Measurements from ENCODE around the gene CAMK2B.

CAMK2B gene

GRCh38 chr7:44188480-44189225 lies 136.7 kb downstream of the CAMK2B start:
- Histone ChIP-seq H3K36me3 (ENCODE audit: control insufficient read depth, insufficient read depth, low read length) (no peaks in the 10 kb centered on the region), H3K27me3 (replicated peaks; ENCODE audit: control insufficient read depth, insufficient read depth, low read length, poor library complexity, severe bottlenecking) (no peaks in the 10 kb centered on the region), H3K9me3 (ENCODE audit: control insufficient read depth, low read length) (no peaks in the 10 kb centered on the region), H3K27ac (ENCODE audit: insufficient read depth, low read length, poor library complexity, severe bottlenecking) (no peak overlapping the region), H3K4me1 (ENCODE audit: control insufficient read depth, insufficient read depth, low read length, poor library complexity, severe bottlenecking) (no peaks in the 10 kb centered on the region), H3K4me3 (ENCODE audit: insufficient read depth, low read depth, low read length, poor library complexity, severe bottlenecking) (no peak overlapping the region)
- no peak for DNase-seq

DNA sequence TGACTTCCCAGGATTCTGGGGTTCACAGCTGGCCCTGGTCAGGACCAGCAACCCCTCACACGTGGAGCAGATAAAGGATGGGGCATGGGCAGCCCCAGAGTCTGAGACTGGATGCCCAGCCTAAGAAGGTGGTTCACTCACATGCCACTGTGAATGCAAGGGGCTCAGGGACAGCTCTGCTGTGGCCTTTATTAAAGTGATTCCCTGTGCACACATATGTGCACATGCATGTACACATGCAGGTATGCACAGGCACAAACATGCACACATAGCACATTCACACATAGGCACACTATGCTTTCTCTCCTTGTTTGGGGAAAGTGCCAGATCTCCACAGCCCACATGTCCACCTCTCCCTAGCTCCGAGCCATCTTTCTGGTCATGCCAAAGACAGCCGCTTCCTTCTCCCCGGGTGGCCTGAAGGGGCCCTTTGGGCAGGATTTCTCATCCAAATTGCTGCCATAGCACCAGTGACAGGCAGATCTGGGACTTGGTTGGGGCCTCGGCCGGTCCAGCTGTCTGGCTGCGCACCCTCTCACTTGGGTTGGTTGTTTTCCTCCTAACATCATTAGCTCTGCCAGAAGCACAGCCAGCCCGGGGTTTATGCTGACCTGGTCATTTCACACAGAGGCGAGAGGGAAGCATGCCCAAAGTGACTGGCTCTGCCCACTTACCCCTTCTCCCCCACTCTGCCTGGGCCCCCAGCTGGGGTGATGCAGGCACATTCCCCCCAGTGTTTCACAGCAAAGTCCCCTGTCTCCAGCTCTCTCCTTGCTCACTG lies 137.6 kb downstream of the CAMK2B start:
- no peak overlapping the region for H3K4me3 ChIP-seq (ENCODE audit: insufficient read depth, low read depth, low read length, poor library complexity, severe bottlenecking)
- no peaks in the 10 kb centered on the region for H3K27me3 ChIP-seq (replicated peaks; ENCODE audit: control insufficient read depth, insufficient read depth, low read length, poor library complexity, severe bottlenecking)
- H3K27ac ChIP-seq (ENCODE audit: insufficient read depth, low read length, poor library complexity, severe bottlenecking): no peak overlapping the region
- DNase-seq: no peak
- H3K9me3 ChIP-seq (ENCODE audit: control insufficient read depth, low read length): no peaks in the 10 kb centered on the region
- H3K4me1 ChIP-seq (ENCODE audit: control insufficient read depth, insufficient read depth, low read length, poor library complexity, severe bottlenecking): no peaks in the 10 kb centered on the region
- no peaks in the 10 kb centered on the region for H3K36me3 ChIP-seq (ENCODE audit: control insufficient read depth, insufficient read depth, low read length)

DNA sequence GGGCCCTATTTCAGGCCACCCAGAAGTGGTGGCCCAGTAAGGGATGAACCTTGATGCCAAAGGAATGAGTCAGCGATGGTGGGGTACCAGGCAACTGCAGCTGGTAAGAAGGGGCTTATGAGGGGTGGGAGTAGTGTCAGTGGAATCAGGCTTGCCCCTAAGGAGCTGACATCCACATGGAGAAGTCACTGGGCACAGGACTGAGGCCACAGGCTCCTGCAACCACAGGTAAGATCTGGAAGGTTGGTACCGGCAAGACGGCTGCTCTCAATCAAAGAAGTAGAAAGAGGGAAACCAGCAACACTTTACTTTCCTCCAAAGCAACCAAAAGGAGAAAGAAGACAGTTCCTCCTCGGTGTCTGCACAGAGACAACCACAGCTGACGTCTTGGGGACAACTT lies 138.7 kb downstream of the CAMK2B start:
- no peak overlapping the region for H3K4me3 ChIP-seq (ENCODE audit: insufficient read depth, low read depth, low read length, poor library complexity, severe bottlenecking)
- DNase-seq: no peak
- H3K27me3 ChIP-seq (replicated peaks; ENCODE audit: control insufficient read depth, insufficient read depth, low read length, poor library complexity, severe bottlenecking): no peaks in the 10 kb centered on the region
- H3K9me3 ChIP-seq (ENCODE audit: control insufficient read depth, low read length): no peaks in the 10 kb centered on the region
- H3K4me1 ChIP-seq (ENCODE audit: control insufficient read depth, insufficient read depth, low read length, poor library complexity, severe bottlenecking): no peaks in the 10 kb centered on the region
- no peaks in the 10 kb centered on the region for H3K36me3 ChIP-seq (ENCODE audit: control insufficient read depth, insufficient read depth, low read length)
- no peak overlapping the region for H3K27ac ChIP-seq (ENCODE audit: insufficient read depth, low read length, poor library complexity, severe bottlenecking)

GRCh38 chr7:44185729-44186128 lies 139.7 kb downstream of the CAMK2B start:
- no peaks in the 10 kb centered on the region for H3K4me1 ChIP-seq (ENCODE audit: control insufficient read depth, insufficient read depth, low read length, poor library complexity, severe bottlenecking)
- H3K9me3 ChIP-seq (ENCODE audit: control insufficient read depth, low read length): no peaks in the 10 kb centered on the region
- H3K4me3 ChIP-seq (ENCODE audit: insufficient read depth, low read depth, low read length, poor library complexity, severe bottlenecking): no peak overlapping the region
- H3K27ac ChIP-seq (ENCODE audit: insufficient read depth, low read length, poor library complexity, severe bottlenecking): no peak overlapping the region
- no peak for DNase-seq
- H3K27me3 ChIP-seq (replicated peaks; ENCODE audit: control insufficient read depth, insufficient read depth, low read length, poor library complexity, severe bottlenecking): no peaks in the 10 kb centered on the region
- no peaks in the 10 kb centered on the region for H3K36me3 ChIP-seq (ENCODE audit: control insufficient read depth, insufficient read depth, low read length)

DNA sequence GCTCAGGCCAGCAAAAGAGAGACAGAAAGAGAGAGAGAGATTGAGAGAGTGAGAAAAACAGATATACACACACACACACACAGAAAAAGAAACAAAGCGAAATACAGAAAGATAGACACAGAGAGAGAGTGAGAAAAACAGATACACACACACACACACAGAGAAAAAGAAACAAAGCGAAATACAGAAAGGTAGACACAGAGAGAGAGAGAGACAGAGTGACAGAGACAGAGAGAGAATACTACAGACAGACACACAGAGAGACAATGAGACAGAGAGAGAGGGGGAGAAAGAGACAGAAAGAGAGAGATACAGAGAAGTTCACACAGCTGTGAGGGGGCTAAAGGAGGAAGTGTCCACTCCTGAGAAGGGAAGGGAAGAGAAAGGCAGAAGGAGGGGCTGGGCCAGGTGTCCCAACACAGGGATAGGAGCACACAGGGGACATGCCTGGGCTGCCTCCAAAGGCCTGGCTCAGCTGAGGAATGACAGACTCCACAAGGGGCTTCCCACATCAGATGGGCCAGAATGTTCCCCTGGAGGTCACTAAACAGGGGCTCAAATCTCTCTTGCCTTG lies 140.4 kb downstream of the CAMK2B start:
- DNase-seq: no peak
- Histone ChIP-seq H3K27ac (ENCODE audit: insufficient read depth, low read length, poor library complexity, severe bottlenecking) (no peak overlapping the region), H3K4me1 (ENCODE audit: control insufficient read depth, insufficient read depth, low read length, poor library complexity, severe bottlenecking) (no peaks in the 10 kb centered on the region), H3K9me3 (ENCODE audit: control insufficient read depth, low read length) (no peaks in the 10 kb centered on the region), H3K36me3 (ENCODE audit: control insufficient read depth, insufficient read depth, low read length) (no peaks in the 10 kb centered on the region), H3K27me3 (replicated peaks; ENCODE audit: control insufficient read depth, insufficient read depth, low read length, poor library complexity, severe bottlenecking) (no peaks in the 10 kb centered on the region), H3K4me3 (ENCODE audit: insufficient read depth, low read depth, low read length, poor library complexity, severe bottlenecking) (no peak overlapping the region)

DNA sequence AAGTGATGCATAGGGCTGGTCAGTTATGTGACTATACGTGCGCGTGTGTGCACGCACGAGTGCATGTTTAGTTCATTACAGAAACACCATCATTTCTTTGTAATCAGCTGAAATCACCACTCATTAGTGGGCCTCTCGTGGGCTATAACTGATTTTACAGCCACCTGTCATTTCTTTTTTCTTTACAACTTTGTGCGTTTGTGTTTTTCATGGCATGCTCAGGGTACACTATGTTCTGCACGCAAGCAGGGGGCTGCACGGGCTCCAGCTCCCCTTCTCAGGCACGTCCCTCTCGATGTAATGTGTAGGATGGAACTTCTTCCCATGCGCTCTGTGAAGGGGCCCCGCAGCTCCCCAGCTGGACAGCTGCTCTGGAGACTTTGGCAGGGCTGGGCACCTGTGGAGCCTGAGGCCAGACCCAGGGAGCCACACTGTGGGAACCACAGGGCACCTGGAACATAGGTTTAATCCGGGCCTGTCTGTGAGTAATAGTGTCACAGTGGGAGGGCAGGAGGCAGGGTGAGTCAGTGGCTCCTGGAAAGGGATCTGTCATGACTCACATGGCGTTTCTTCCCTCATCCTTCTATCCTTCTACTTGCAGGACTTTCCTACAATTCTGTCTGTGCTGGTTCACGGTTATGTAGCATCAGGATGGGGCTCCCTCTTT lies 141.1 kb downstream of the CAMK2B start:
- DNase-seq: no peak
- H3K27me3 ChIP-seq (replicated peaks; ENCODE audit: control insufficient read depth, insufficient read depth, low read length, poor library complexity, severe bottlenecking): no peaks in the 10 kb centered on the region
- H3K4me3 ChIP-seq (ENCODE audit: insufficient read depth, low read depth, low read length, poor library complexity, severe bottlenecking): no peak overlapping the region
- H3K4me1 ChIP-seq (ENCODE audit: control insufficient read depth, insufficient read depth, low read length, poor library complexity, severe bottlenecking): no peaks in the 10 kb centered on the region
- H3K27ac ChIP-seq (ENCODE audit: insufficient read depth, low read length, poor library complexity, severe bottlenecking): no peak overlapping the region
- H3K9me3 ChIP-seq (ENCODE audit: control insufficient read depth, low read length): no peaks in the 10 kb centered on the region
- H3K36me3 ChIP-seq (ENCODE audit: control insufficient read depth, insufficient read depth, low read length): no peaks in the 10 kb centered on the region

DNA sequence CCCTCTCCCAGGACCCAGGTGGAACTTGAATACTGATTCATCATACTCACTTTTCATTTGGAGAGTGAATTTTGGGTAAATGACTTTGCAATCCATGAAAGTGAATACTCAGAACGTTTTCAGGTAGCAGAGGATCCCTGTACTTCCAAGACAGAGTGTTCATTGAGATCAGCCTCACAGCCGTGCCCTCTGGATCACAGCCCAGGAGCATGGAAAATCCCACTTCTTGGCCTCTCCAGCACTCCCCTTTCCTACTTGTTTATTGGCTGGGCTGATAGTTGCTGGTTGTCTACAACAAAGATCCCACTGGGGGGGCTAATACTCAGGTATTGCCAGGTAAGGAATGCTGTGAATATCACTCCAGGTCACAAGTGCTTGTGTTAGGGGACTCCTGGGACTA lies 142.0 kb downstream of the CAMK2B start:
- H3K4me1 ChIP-seq (ENCODE audit: control insufficient read depth, insufficient read depth, low read length, poor library complexity, severe bottlenecking): no peaks in the 10 kb centered on the region
- no peaks in the 10 kb centered on the region for H3K27me3 ChIP-seq (replicated peaks; ENCODE audit: control insufficient read depth, insufficient read depth, low read length, poor library complexity, severe bottlenecking)
- H3K27ac ChIP-seq (ENCODE audit: insufficient read depth, low read length, poor library complexity, severe bottlenecking): no peak overlapping the region
- H3K9me3 ChIP-seq (ENCODE audit: control insufficient read depth, low read length): no peaks in the 10 kb centered on the region
- DNase-seq: no peak
- H3K4me3 ChIP-seq (ENCODE audit: insufficient read depth, low read depth, low read length, poor library complexity, severe bottlenecking): no peak overlapping the region
- no peaks in the 10 kb centered on the region for H3K36me3 ChIP-seq (ENCODE audit: control insufficient read depth, insufficient read depth, low read length)

GRCh38 chr7:44182827-44183226 lies 142.6 kb downstream of the CAMK2B start:
- Histone ChIP-seq H3K9me3 (ENCODE audit: control insufficient read depth, low read length) (no peaks in the 10 kb centered on the region), H3K36me3 (ENCODE audit: control insufficient read depth, insufficient read depth, low read length) (no peaks in the 10 kb centered on the region), H3K4me3 (ENCODE audit: insufficient read depth, low read depth, low read length, poor library complexity, severe bottlenecking) (no peak overlapping the region), H3K27ac (ENCODE audit: insufficient read depth, low read length, poor library complexity, severe bottlenecking) (no peak overlapping the region), H3K27me3 (replicated peaks; ENCODE audit: control insufficient read depth, insufficient read depth, low read length, poor library complexity, severe bottlenecking) (no peaks in the 10 kb centered on the region), H3K4me1 (ENCODE audit: control insufficient read depth, insufficient read depth, low read length, poor library complexity, severe bottlenecking) (no peaks in the 10 kb centered on the region)
- DNase-seq: no peak

DNA sequence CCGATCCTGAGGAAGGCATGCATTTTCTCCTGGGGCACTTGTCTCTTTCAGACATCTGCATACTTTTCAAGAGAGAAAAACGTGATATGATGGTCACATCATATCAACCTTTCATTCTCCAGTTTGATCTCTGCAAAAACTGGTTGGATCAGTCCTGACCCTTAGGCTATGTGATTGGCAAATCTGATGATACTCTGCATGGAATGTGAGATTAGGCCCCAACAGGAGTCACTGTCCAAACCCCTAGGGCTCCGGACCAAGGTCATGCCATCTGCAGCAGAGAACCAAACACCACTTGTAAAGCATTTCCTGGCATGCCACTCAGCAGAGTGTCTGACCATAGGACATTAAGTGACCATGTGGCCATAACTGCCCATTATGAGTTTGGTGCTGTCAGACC lies 144.8 kb downstream of the CAMK2B start:
- Histone ChIP-seq H3K9me3 (ENCODE audit: control insufficient read depth, low read length) (no peaks in the 10 kb centered on the region), H3K4me1 (ENCODE audit: control insufficient read depth, insufficient read depth, low read length, poor library complexity, severe bottlenecking) (no peaks in the 10 kb centered on the region), H3K4me3 (ENCODE audit: insufficient read depth, low read depth, low read length, poor library complexity, severe bottlenecking) (no peak overlapping the region), H3K27ac (ENCODE audit: insufficient read depth, low read length, poor library complexity, severe bottlenecking) (no peak overlapping the region), H3K27me3 (replicated peaks; ENCODE audit: control insufficient read depth, insufficient read depth, low read length, poor library complexity, severe bottlenecking) (no peaks in the 10 kb centered on the region), H3K36me3 (ENCODE audit: control insufficient read depth, insufficient read depth, low read length) (no peaks in the 10 kb centered on the region)
- no peak for DNase-seq

Data from effector memory CD4-positive, alpha-beta T cell (primary cell).